MM.1S (cell line): ENCODE measurements around the gene RAB5A.

Experiments used
- DNase-seq: peaks from one replicate; pipeline ENCODE4 v3.0.0-alpha.2; 2015
- H2AFZ ChIP-seq: fragments of 300-600 bp; sonication (generic); 2 replicates; pipeline ENCODE4 v1.6.0; 2016; ENCODE audit warnings: antibody characterized with exemption, low read length
- H3F3A ChIP-seq: fragments of 300-600 bp; sonication (generic); 2 replicates; pipeline ENCODE4 v1.6.1; 2016; ENCODE audit warnings: mild to moderate bottlenecking, antibody characterized with exemption, low read length, moderate library complexity, mixed read lengths; ENCODE audit not compliant: insufficient read depth
- H3K27ac ChIP-seq: fragments of 300-600 bp; sonication (generic); 2 replicates; pipeline ENCODE4 v1.5.1; 2016; ENCODE audit warnings: mild to moderate bottlenecking, low read length
- H3K27me3 ChIP-seq: fragments of 300-600 bp; sonication (generic); replicated peaks from 2 replicates; pipeline ENCODE4 v1.6.0; 2016; ENCODE audit warnings: low read length; ENCODE audit not compliant: insufficient read depth
- H3K36me3 ChIP-seq: fragments of 300-600 bp; sonication (generic); replicated peaks from 2 replicates; pipeline ENCODE4 v1.6.1; 2016; ENCODE audit warnings: mild to moderate bottlenecking, low read length, mixed read lengths; ENCODE audit not compliant: insufficient read depth
- H3K4me1 ChIP-seq: fragments of 300-600 bp; sonication (generic); 2 replicates; pipeline ENCODE4 v1.6.1; 2016; ENCODE audit warnings: low read length, mixed read lengths
- H3K4me2 ChIP-seq: fragments of 300-600 bp; sonication (generic); 2 replicates; pipeline ENCODE4 v1.6.0; 2016; ENCODE audit warnings: low read depth, low read length
- H3K4me3 ChIP-seq: fragments of 300-600 bp; sonication (generic); 2 replicates; pipeline ENCODE4 v1.5.1; 2016; ENCODE audit warnings: low read length, mixed read lengths
- H3K79me2 ChIP-seq: fragments of 300-600 bp; sonication (generic); 2 replicates; pipeline ENCODE4 v1.6.1; 2016; ENCODE audit warnings: mixed run types, low read length, mixed read lengths
- H3K9ac ChIP-seq: fragments of 300-600 bp; sonication (generic); 2 replicates; pipeline ENCODE4 v1.6.1; 2016; ENCODE audit warnings: low read length, mixed read lengths
- H3K9me2 ChIP-seq: fragments of 300-600 bp; sonication (generic); replicated peaks from 2 replicates; pipeline ENCODE4 v1.6.1; 2016; ENCODE audit warnings: mild to moderate bottlenecking, low read length, mixed read lengths; ENCODE audit not compliant: insufficient read depth
- H3K9me3 ChIP-seq: fragments of 300-600 bp; sonication (generic); replicated peaks from 2 replicates; pipeline ENCODE4 v1.6.1; 2016; ENCODE audit warnings: mild to moderate bottlenecking, low read length, mixed read lengths; ENCODE audit not compliant: insufficient read depth
- H4K20me1 ChIP-seq: fragments of 300-600 bp; sonication (generic); 2 replicates; pipeline ENCODE4 v1.6.1; 2016; ENCODE audit warnings: mild to moderate bottlenecking, low read length, moderate library complexity, mixed read lengths; ENCODE audit not compliant: insufficient read depth
- EZH2 ChIP-seq: fragments of 300-600 bp; sonication (generic); optimal IDR thresholded peaks from 2 replicates; pipeline ENCODE3; 2017; ENCODE audit warnings: low read depth, mild to moderate bottlenecking, antibody characterized with exemption, low read length, mixed read lengths
- EZH2phosphoT487 ChIP-seq: fragments of 300-600 bp; sonication (generic); IDR thresholded peaks from 2 replicates; pipeline ENCODE4 v1.6.1; 2018; ENCODE audit warnings: antibody characterized with exemption, low read length
- TF ChIP-seq, protein P1 (sequence below): fragments of 300-600 bp; sonication (generic); IDR thresholded peaks from 2 replicates; pipeline ENCODE4 v1.5.1; 2016; ENCODE audit warnings: antibody characterized with exemption, low read length, mixed read lengths

Gene RAB5A

GRCh38 chr3:19920401-19921080 lies 26.4 kb upstream of the RAB5A start:
- Histone ChIP-seq H3K27ac (no peak overlapping the region), H3K9me2 (no peaks in the 10 kb centered on the region)
- no peak for TF ChIP-seq EZH2phosphoT487
- no peak for TF ChIP-seq EZH2
- TF ChIP-seq, protein P1, sequence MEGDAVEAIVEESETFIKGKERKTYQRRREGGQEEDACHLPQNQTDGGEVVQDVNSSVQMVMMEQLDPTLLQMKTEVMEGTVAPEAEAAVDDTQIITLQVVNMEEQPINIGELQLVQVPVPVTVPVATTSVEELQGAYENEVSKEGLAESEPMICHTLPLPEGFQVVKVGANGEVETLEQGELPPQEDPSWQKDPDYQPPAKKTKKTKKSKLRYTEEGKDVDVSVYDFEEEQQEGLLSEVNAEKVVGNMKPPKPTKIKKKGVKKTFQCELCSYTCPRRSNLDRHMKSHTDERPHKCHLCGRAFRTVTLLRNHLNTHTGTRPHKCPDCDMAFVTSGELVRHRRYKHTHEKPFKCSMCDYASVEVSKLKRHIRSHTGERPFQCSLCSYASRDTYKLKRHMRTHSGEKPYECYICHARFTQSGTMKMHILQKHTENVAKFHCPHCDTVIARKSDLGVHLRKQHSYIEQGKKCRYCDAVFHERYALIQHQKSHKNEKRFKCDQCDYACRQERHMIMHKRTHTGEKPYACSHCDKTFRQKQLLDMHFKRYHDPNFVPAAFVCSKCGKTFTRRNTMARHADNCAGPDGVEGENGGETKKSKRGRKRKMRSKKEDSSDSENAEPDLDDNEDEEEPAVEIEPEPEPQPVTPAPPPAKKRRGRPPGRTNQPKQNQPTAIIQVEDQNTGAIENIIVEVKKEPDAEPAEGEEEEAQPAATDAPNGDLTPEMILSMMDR: no peak

GRCh38 chr3:19931180-19931692 lies 15.7 kb upstream of the RAB5A start:
- no peaks in the 10 kb centered on the region for H3K9me2 ChIP-seq
- no peaks in the 10 kb centered on the region for H3K9me3 ChIP-seq
- H3K4me3 ChIP-seq: no peak overlapping the region
- no peak overlapping the region for H3K9ac ChIP-seq
- peak overlapping the region; percentile 28; the same call in 1 of the 2 replicates for H3K4me2 ChIP-seq
- H3K27ac ChIP-seq: peak overlapping the region; percentile 28; the same call in 1 of the 2 replicates
- no peaks in the 10 kb centered on the region for H4K20me1 ChIP-seq
- no peaks in the 10 kb centered on the region for H3K36me3 ChIP-seq
- peaks cover 17% of the 10 kb centered on the region for H3K4me1 ChIP-seq
- H3K79me2 ChIP-seq: no peaks in the 10 kb centered on the region
- DNase-seq: no peak
- peaks cover 8% of the 10 kb centered on the region for H3F3A ChIP-seq
- peak overlapping the region; percentile 62; the same call in 1 of the 2 replicates for H2AFZ ChIP-seq
- H3K27me3 ChIP-seq: no peaks in the 10 kb centered on the region
- TF ChIP-seq EZH2phosphoT487 (no peak), EZH2 (no peak)

More at GRCh38 chr3:19920401-19921080, 26.4 kb upstream of the RAB5A start:
- Histone ChIP-seq H2AFZ (no peak overlapping the region), H3F3A (no peaks in the 10 kb centered on the region), H3K27me3 (no peaks in the 10 kb centered on the region), H3K79me2 (no peaks in the 10 kb centered on the region), H3K9ac (no peak overlapping the region), H3K4me1 (no peaks in the 10 kb centered on the region), H3K36me3 (no peaks in the 10 kb centered on the region), H4K20me1 (no peaks in the 10 kb centered on the region), H3K4me3 (no peak overlapping the region), H3K9me3 (no peaks in the 10 kb centered on the region), H3K4me2 (no peak overlapping the region)
- no peak for DNase-seq

DNA sequence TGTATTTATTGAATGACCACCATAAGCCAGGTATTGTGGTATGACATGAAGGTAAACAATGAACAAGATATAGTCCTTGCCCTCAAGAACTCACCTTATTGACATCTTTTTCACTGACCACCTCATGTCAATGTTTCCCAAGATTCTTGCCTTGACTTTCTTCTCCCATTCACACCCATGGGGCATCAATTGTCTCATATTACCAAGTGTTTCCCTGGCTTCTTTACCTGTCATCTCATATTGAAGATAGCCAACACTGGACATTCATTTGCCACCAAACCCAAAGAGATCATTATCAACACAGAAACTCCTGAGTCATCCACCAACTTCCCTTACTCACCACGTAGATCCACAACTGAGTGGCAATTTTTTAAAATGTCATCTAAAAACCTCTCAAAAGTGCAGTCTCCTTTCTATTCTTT lies 15.1 kb upstream of the RAB5A start:
- H3K27ac ChIP-seq: peak overlapping the region; percentile 28; the same call in 1 of the 2 replicates
- no peak overlapping the region for H3K4me3 ChIP-seq
- H3K9me3 ChIP-seq: no peaks in the 10 kb centered on the region
- peaks cover 17% of the 10 kb centered on the region for H3K4me1 ChIP-seq
- no peaks in the 10 kb centered on the region for H3K27me3 ChIP-seq
- DNase-seq: no peak
- TF ChIP-seq EZH2phosphoT487 (no peak), EZH2 (no peak)
- TF ChIP-seq, protein P1: no peak
- H3K36me3 ChIP-seq: no peaks in the 10 kb centered on the region
- H3F3A ChIP-seq: peaks cover 8% of the 10 kb centered on the region
- H3K79me2 ChIP-seq: no peaks in the 10 kb centered on the region
- H4K20me1 ChIP-seq: no peaks in the 10 kb centered on the region
- H3K4me2 ChIP-seq: peak overlapping the region; percentile 28; the same call in 1 of the 2 replicates
- no peaks in the 10 kb centered on the region for H3K9me2 ChIP-seq
- H3K9ac ChIP-seq: no peak overlapping the region
- no peak overlapping the region for H2AFZ ChIP-seq

- Histone ChIP-seq H3K27ac (no peak overlapping the region), H3K27me3 (no peaks in the 10 kb centered on the region), H3K4me2 (peak overlapping the region; percentile 28; the same call in 1 of the 2 replicates)
Observed at GRCh38 chr3:19932422-19932821, 14.5 kb upstream of the RAB5A start.

More at GRCh38 chr3:19932422-19932821, 14.5 kb upstream of the RAB5A start:
- H3K9ac ChIP-seq: no peak overlapping the region
- H3K36me3 ChIP-seq: no peaks in the 10 kb centered on the region
- H3K9me3 ChIP-seq: no peaks in the 10 kb centered on the region
- H2AFZ ChIP-seq: no peak overlapping the region
- no peak for DNase-seq
- no peak overlapping the region for H3K4me3 ChIP-seq
- peaks cover 8% of the 10 kb centered on the region for H3F3A ChIP-seq
- TF ChIP-seq, protein P1: no peak
- TF ChIP-seq EZH2 (no peak), EZH2phosphoT487 (no peak)
- no peaks in the 10 kb centered on the region for H3K79me2 ChIP-seq
- H3K9me2 ChIP-seq: no peaks in the 10 kb centered on the region
- no peaks in the 10 kb centered on the region for H4K20me1 ChIP-seq
- H3K4me1 ChIP-seq: peaks cover 17% of the 10 kb centered on the region
